K562 (cell line): ENCODE data around the gene MAP3K12. TPM values are rescaled to one million over a fixed set of nuclear protein-coding genes. Genes with fewer than 3 reads are reported as not detected.
A peak's percentile ranks its signal among the peaks of the same experiment; 100 is the strongest.

ENCODE experiments used
- ATF3 ChIP-seq, 2 experiments: fragments of 450-650 bp in 1 of 2; sonication (generic) in 1 of 2; formaldehyde crosslinking in 1 of 2; IDR thresholded peaks in 1 of 2; conservative IDR thresholded peaks in 1 of 2; 2 replicates each; pipeline versions ENCODE4 v1.6.1 to v1.8.1; 2016 to 2023; ENCODE audit warnings: mild to moderate bottlenecking in 2 of 2, moderate library complexity in 2 of 2, inconsistent platforms in 1 of 2, missing genetic modification reagents in 1 of 2
- EP400 ChIP-seq: fragments of 450-650 bp; IDR thresholded peaks from 2 replicates; pipeline ENCODE4 v1.6.1; 2017; ENCODE audit warnings: antibody characterized with exemption, mild to moderate bottlenecking, moderate library complexity
- KAT8 ChIP-seq: fragments of 450-650 bp; IDR thresholded peaks from 2 replicates; pipeline ENCODE4 v1.6.1; 2016; ENCODE audit warnings: low read depth, mild to moderate bottlenecking
- LEF1 ChIP-seq: fragments of 450-650 bp; IDR thresholded peaks from 2 replicates; pipeline ENCODE4 v1.6.1; 2016; ENCODE audit warnings: mild to moderate bottlenecking
- MTA1 ChIP-seq: fragments of 450-650 bp; IDR thresholded peaks from 2 replicates; pipeline ENCODE4 v1.6.1; 2017; ENCODE audit warnings: borderline replicate concordance
- PHB ChIP-seq: fragments of 250-450 bp; sonication (Bioruptor Pico); IDR thresholded peaks from 2 replicates; pipeline ENCODE4 v1.5.0; 2021
- PML ChIP-seq: IDR thresholded peaks from 2 replicates; pipeline ENCODE4 v1.6.1; 2012; ENCODE audit warnings: low read length, inconsistent platforms
- POLR2A ChIP-seq: fragments of 450-650 bp; conservative IDR thresholded peaks from 2 replicates; pipeline ENCODE4 v1.6.1; 2016
- POLR2G ChIP-seq: fragments of 200-400 bp; formaldehyde crosslinking; IDR thresholded peaks from 2 replicates; pipeline ENCODE4 v1.6.1; 2017; ENCODE audit warnings: low read depth, mild to moderate bottlenecking, antibody characterized with exemption, low read length, moderate library complexity
- TAF9B ChIP-seq: fragments of 450-650 bp; IDR thresholded peaks from 2 replicates; pipeline ENCODE4 v1.6.1; 2018; ENCODE audit warnings: mild to moderate bottlenecking; ENCODE audit not compliant: partially characterized antibody
- USF1 ChIP-seq: sonication (generic); formaldehyde crosslinking; IDR thresholded peaks from 2 replicates; pipeline ENCODE4 v1.9.0; 2022; ENCODE audit warnings: mild to moderate bottlenecking, missing genetic modification reagents
- ZNF354B ChIP-seq: fragments of 250-450 bp; sonication (Bioruptor Pico); IDR thresholded peaks from 2 replicates; pipeline ENCODE4 v1.4.0; 2020
- polyA plus RNA-seq, 8 experiments: library from polyadenylated mRNA; depleted of rRNA in 4 of 8; stranded (reverse) in 5 of 8; unstranded in 3 of 8; fragments of >200 nt; fragmentation: Nextera tagmentation in 2 of 8; fragmentation: Illumina TruSeq in 1 of 8; extraction: Ambion mirVana in 2 of 8; extraction: Trizol in 1 of 8; gene quantifications; 2 replicates each; pipeline versions ENCODE4 v1.2.1 to v1.2.3, GENCODE V29; 2011 to 2014; ENCODE audit warnings: inconsistent platforms in 1 of 8, missing spikeins in 1 of 8
- total RNA-seq, 7 experiments: library from RNA; depleted of rRNA in 6 of 7; stranded (reverse); fragments of >200 nt in 6 of 7; fragmentation: Illumina TruSeq in 2 of 7; extraction: Trizol in 2 of 7; gene quantifications; 2 replicates each; pipeline versions ENCODE4 v1.2.1 to v1.2.3, GENCODE V29; 2011 to 2021; ENCODE audit warnings: low replicate concordance in 1 of 7
- TF ChIP-seq, protein P1 (sequence below), 2 experiments: fragments of 450-650 bp; IDR thresholded peaks; 2 replicates each; pipeline ENCODE4 v1.6.1; 2018; ENCODE audit warnings: mild to moderate bottlenecking in 2 of 2, low read depth in 1 of 2; ENCODE audit not compliant: partially characterized antibody in 2 of 2
- TF ChIP-seq, protein P2 (sequence below): fragments of 450-650 bp; IDR thresholded peaks from 2 replicates; pipeline ENCODE4 v1.6.1; 2016; ENCODE audit warnings: borderline replicate concordance
- TF ChIP-seq, protein P3 (sequence below): fragments of 250-450 bp; sonication (Bioruptor Pico); IDR thresholded peaks from 2 replicates; pipeline ENCODE4 v1.5.0; 2021; ENCODE audit warnings: mild to moderate bottlenecking, moderate library complexity

The MAP3K12 gene
- total and polyA plus RNA-seq, 9 of the 15 experiments (the other 6 are each of a cell fraction or from before 2014, with no cell fraction given), result 0.10 to 2.4 (median 1.6) TPM

GRCh38 chr12:53441040-53441833, 58.0 kb downstream of the MAP3K12 start, which contains the start of gene PRR13 (continued):
- TF ChIP-seq, protein P1, sequence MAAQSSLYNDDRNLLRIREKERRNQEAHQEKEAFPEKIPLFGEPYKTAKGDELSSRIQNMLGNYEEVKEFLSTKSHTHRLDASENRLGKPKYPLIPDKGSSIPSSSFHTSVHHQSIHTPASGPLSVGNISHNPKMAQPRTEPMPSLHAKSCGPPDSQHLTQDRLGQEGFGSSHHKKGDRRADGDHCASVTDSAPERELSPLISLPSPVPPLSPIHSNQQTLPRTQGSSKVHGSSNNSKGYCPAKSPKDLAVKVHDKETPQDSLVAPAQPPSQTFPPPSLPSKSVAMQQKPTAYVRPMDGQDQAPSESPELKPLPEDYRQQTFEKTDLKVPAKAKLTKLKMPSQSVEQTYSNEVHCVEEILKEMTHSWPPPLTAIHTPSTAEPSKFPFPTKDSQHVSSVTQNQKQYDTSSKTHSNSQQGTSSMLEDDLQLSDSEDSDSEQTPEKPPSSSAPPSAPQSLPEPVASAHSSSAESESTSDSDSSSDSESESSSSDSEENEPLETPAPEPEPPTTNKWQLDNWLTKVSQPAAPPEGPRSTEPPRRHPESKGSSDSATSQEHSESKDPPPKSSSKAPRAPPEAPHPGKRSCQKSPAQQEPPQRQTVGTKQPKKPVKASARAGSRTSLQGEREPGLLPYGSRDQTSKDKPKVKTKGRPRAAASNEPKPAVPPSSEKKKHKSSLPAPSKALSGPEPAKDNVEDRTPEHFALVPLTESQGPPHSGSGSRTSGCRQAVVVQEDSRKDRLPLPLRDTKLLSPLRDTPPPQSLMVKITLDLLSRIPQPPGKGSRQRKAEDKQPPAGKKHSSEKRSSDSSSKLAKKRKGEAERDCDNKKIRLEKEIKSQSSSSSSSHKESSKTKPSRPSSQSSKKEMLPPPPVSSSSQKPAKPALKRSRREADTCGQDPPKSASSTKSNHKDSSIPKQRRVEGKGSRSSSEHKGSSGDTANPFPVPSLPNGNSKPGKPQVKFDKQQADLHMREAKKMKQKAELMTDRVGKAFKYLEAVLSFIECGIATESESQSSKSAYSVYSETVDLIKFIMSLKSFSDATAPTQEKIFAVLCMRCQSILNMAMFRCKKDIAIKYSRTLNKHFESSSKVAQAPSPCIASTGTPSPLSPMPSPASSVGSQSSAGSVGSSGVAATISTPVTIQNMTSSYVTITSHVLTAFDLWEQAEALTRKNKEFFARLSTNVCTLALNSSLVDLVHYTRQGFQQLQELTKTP (IDR thresholded peaks at IDR 0.05; ENCODE audit: low read depth in 1 of 2, partially characterized antibody in 2 of 2), result peak in 1 of 2 experiments; percentile 75
- peak; percentile 63 for TF ChIP-seq USF1 (CRISPR knock-in tag)
- TF ChIP-seq POLR2A, result peak; percentile 98
- no peak for TF ChIP-seq ZNF354B (CRISPR knock-in tag)
- TF ChIP-seq MTA1, result peak; percentile 34; the same call in 1 of the 2 replicates
- no peak for TF ChIP-seq KAT8
- TF ChIP-seq, protein P2, sequence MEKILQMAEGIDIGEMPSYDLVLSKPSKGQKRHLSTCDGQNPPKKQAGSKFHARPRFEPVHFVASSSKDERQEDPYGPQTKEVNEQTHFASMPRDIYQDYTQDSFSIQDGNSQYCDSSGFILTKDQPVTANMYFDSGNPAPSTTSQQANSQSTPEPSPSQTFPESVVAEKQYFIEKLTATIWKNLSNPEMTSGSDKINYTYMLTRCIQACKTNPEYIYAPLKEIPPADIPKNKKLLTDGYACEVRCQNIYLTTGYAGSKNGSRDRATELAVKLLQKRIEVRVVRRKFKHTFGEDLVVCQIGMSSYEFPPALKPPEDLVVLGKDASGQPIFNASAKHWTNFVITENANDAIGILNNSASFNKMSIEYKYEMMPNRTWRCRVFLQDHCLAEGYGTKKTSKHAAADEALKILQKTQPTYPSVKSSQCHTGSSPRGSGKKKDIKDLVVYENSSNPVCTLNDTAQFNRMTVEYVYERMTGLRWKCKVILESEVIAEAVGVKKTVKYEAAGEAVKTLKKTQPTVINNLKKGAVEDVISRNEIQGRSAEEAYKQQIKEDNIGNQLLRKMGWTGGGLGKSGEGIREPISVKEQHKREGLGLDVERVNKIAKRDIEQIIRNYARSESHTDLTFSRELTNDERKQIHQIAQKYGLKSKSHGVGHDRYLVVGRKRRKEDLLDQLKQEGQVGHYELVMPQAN, result peak; percentile 47; the same call in 1 of the 2 replicates
- TF ChIP-seq, protein P3, sequence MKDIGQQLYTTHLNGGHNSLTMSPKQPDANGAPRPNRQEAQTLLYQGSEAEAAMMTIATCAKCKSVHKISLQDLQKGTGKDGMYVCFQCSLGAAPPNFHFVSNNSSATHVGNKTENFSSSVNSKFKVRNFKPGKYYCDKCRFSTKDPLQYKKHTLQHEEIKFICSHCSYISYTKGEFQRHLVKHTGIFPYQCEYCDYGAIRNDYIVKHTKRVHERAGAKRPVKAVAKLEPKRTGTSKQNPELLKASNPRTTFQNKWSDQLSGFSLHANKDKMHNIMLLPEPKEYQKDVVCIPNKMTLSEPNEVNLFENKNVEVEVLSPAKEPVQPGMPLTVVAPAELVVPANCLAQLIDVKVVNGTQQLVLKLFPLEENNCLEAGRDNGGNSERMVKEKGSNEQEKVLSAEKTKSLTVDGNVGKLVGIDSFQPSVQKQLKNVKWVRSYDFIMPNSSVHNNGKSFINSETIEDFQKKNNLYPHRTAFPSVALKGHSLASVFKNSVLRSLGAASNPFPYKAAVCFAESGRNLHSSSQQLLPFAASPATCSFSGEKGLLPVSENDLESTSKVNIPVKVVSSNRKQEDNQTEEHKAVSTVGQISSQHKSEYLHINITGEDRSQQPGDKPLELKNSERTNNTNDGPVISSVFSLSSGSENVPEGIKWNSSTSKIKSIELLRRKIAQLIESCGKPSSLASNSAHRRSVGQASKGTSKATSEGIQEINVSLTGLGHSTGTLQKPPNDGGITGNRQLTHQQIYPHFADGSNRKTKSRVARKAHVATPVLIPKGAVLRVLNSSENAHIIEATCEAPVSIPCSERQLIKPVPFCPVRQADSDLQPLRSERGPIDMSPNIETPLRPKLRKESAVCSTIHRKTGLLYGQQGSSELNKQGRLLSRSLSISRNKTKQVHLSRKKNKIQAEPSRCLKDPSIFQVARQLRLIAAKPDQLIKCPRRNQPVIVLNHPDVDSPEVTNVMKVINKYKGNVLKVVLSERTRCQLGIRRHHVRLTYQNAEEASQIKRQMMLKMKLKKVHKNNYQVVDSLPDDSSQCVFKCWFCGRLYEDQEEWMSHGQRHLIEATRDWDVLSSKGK (CRISPR knock-in tag), result no peak
- TF ChIP-seq LEF1, result peak; percentile 43; the same call in 1 of the 2 replicates
- TF ChIP-seq EP400, result peak; percentile 85
- peak; percentile 70 for TF ChIP-seq ATF3 (IDR thresholded peaks at IDR 0.05)
- TF ChIP-seq ATF3 (CRISPR knock-in tag; conservative IDR thresholded peaks at IDR 0.05), result no peak
- peak; percentile 84 for TF ChIP-seq PML
- TF ChIP-seq POLR2G, result peak; percentile 83
- TF ChIP-seq TAF9B, result peak; percentile 67
- no peak for TF ChIP-seq PHB (CRISPR knock-in tag)
